HG03025 (cell line): ENCODE data around the gene TXNDC5.
"Not testable (repeated sequence)": the region's sequence is repeated elsewhere in the genome, so short reads cannot be mapped to it uniquely, and the experiment has no call there.

ENCODE experiments used
- ATAC-seq: cut with Tn5 transposase; IDR thresholded peaks from one replicate; pipeline ENCODE4 v1.9.1; 2021; ENCODE audit warnings: mild to moderate bottlenecking, moderate library complexity; ENCODE audit not compliant: unreplicated experiment, low FRiP score

The TXNDC5 gene

GRCh38 chr6:7897461-7898192 lies 13.0 kb downstream of the TXNDC5 start:
- no peak for ATAC-seq

GRCh38 chr6:7896465-7896987 lies 14.1 kb downstream of the TXNDC5 start:
- ATAC-seq: no peak

- no peak for ATAC-seq
Measured at GRCh38 chr6:7895125-7895423, 15.5 kb downstream of the TXNDC5 start.

GRCh38 chr6:7894262-7895124 lies 16.1 kb downstream of the TXNDC5 start:
- no peak for ATAC-seq

- no peak for ATAC-seq
Measured at GRCh38 chr6:7893342-7893741, 17.2 kb downstream of the TXNDC5 start.

GRCh38 chr6:7892367-7892766 lies 18.2 kb downstream of the TXNDC5 start:
- not testable (repeated sequence) for ATAC-seq

GRCh38 chr6:7891078-7891872 lies 19.3 kb downstream of the TXNDC5 start:
- no peak for ATAC-seq

- ATAC-seq: no peak
Measured at GRCh38 chr6:7888587-7889357, 21.8 kb downstream of the TXNDC5 start.

GRCh38 chr6:7887278-7887991 lies 23.2 kb downstream of the TXNDC5 start:
- no peak for ATAC-seq

- ATAC-seq: no peak
Measured at GRCh38 chr6:7886132-7886531, 24.5 kb downstream of the TXNDC5 start.

- no peak for ATAC-seq
Measured at GRCh38 chr6:7883381-7883780, 27.2 kb downstream of the TXNDC5 start.

- no peak for ATAC-seq
Measured at GRCh38 chr6:7882505-7883257, 27.9 kb downstream of the TXNDC5 start.

GRCh38 chr6:7881765-7882500 lies 28.7 kb downstream of the TXNDC5 start:
- no peak for ATAC-seq

- ATAC-seq: no peak
Measured at GRCh38 chr6:7880718-7881107, 29.9 kb downstream of the TXNDC5 start.

- ATAC-seq: no peak
Measured at GRCh38 chr6:7879980-7880717, 30.4 kb downstream of the TXNDC5 start.

GRCh38 chr6:7879579-7879978 lies 31.0 kb downstream of the TXNDC5 start:
- no peak for ATAC-seq

- ATAC-seq: no peak
Measured at GRCh38 chr6:7879043-7879442, 31.5 kb downstream of the TXNDC5 start.
